HFFc6 (cell line): ENCODE results near the gene DNM2. TPM values are rescaled to one million over a fixed set of nuclear protein-coding genes. Genes with fewer than 3 reads are reported as not detected.

Source experiments
- DNase-seq: peaks from one replicate; pipeline ENCODE4 v3.0.0-alpha.2; 2018
- H3K27ac Mint-ChIP-seq: 2 replicates; pipeline ENCODE4 v1.8.0; 2020; ENCODE audit warnings: mild to moderate bottlenecking, mixed read lengths
- H3K27me3 Mint-ChIP-seq: 2 replicates; pipeline ENCODE4 v1.8.0; 2021; ENCODE audit warnings: mild to moderate bottlenecking, moderate library complexity, mixed read lengths; ENCODE audit not compliant: insufficient read depth
- H3K36me3 Mint-ChIP-seq: 2 replicates; pipeline ENCODE4 v1.8.0; 2021; ENCODE audit warnings: low read depth, mixed read lengths
- H3K4me1 Mint-ChIP-seq: 2 replicates; pipeline ENCODE4 v1.8.0; 2020; ENCODE audit warnings: low read depth, mixed read lengths
- H3K4me3 Mint-ChIP-seq: 2 replicates; pipeline ENCODE4 v1.8.0; 2020; ENCODE audit warnings: mild to moderate bottlenecking, moderate library complexity, mixed read lengths
- H3K9me3 Mint-ChIP-seq: 2 replicates; pipeline ENCODE4 v1.8.0; 2020; ENCODE audit warnings: mild to moderate bottlenecking, mixed read lengths
- total RNA-seq, 6 experiments: library from RNA; stranded (reverse); fragmentation: NEBNext Ultra II Directional; extraction: Animal tissue kit (Norgen Biotek cat#: 25700); gene quantifications; 2 replicates in 1 of 6; 3 replicates in 5 of 6; pipeline ENCODE4 v1.2.3, GENCODE V29; 2021
- TF ChIP-seq, protein P1 (sequence below): fragments of 200-600 bp; sonication (generic); IDR thresholded peaks from 2 replicates; pipeline ENCODE4 v1.5.0; 2021; ENCODE audit warnings: antibody characterized with exemption, mild to moderate bottlenecking

DNM2 gene
- total RNA-seq, 6 experiments from 2014 or later: 91.5 to 122 (median 99.5) TPM

DNA sequence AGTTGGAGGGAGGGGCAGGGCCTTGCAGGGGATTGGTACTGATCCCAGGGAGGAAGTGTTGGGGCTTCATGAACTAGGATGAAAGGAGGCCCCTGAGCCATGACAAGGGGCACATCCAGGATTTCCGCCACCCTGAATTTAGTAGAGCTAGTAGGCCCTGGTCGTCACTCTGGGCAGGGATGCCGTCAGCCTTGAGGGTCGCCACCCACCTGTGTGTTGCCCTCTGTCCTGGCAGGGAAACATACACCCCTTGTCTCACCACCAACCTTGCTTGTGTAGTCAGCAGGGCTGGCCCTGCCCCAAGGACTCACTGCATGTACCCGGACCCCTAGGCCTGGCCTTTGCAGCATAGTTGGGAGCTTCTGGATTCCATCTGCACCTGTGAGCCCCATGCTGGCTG, 26.0 kb upstream of the DNM2 start:
- H3K36me3 Mint-ChIP-seq: peaks cover 22% of the 10 kb centered on the region; the same call in 1 of the 2 replicates
- TF ChIP-seq, protein P1, sequence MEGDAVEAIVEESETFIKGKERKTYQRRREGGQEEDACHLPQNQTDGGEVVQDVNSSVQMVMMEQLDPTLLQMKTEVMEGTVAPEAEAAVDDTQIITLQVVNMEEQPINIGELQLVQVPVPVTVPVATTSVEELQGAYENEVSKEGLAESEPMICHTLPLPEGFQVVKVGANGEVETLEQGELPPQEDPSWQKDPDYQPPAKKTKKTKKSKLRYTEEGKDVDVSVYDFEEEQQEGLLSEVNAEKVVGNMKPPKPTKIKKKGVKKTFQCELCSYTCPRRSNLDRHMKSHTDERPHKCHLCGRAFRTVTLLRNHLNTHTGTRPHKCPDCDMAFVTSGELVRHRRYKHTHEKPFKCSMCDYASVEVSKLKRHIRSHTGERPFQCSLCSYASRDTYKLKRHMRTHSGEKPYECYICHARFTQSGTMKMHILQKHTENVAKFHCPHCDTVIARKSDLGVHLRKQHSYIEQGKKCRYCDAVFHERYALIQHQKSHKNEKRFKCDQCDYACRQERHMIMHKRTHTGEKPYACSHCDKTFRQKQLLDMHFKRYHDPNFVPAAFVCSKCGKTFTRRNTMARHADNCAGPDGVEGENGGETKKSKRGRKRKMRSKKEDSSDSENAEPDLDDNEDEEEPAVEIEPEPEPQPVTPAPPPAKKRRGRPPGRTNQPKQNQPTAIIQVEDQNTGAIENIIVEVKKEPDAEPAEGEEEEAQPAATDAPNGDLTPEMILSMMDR: no peak
- H3K27ac Mint-ChIP-seq: no peak overlapping the region
- peaks cover 17% of the 10 kb centered on the region for H3K4me1 Mint-ChIP-seq
- no peaks in the 10 kb centered on the region; the same call in 1 of the 2 replicates for H3K9me3 Mint-ChIP-seq
- DNase-seq: no peak
- peaks cover 11% of the 10 kb centered on the region for H3K27me3 Mint-ChIP-seq
- H3K4me3 Mint-ChIP-seq: no peak overlapping the region

DNA sequence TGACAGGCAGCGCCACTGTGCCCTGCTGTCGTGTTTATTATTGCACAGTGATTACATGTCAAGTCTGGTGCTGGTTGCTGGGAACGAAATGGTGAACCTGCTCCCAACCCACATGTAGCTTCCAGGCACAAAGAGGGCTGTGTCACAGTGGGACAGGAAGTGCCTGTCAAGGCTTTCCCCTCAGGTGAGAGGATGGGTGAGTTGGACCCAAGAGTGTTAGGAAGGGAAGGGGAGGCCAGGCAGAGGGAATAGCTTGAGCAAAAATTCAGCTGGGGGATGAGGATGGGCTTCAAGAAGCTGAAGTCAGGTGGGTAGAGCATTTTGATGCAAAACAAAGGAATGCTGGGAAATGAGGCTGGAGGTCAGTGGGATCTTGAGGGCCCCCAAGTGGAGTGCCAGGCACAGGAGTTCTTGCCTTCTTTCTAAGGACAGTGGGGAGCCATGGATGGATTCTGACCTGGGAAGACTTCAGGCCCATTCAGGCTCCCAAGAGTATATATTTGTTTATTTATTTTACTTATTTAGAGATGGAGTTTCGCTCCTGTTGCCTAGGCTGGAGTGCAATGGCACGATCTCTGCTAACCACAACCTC, 25.1 kb upstream of the DNM2 start:
- TF ChIP-seq, protein P1: no peak
- no peak for DNase-seq
- Mint-ChIP-seq H3K4me3 (no peak overlapping the region; the same call in 1 of the 2 replicates), H3K27ac (peak overlapping the region; percentile 11; the same call in 1 of the 2 replicates), H3K4me1 (peaks cover 17% of the 10 kb centered on the region), H3K36me3 (peaks cover 22% of the 10 kb centered on the region; the same call in 1 of the 2 replicates), H3K27me3 (peaks cover 11% of the 10 kb centered on the region), H3K9me3 (no peaks in the 10 kb centered on the region; the same call in 1 of the 2 replicates)

DNA sequence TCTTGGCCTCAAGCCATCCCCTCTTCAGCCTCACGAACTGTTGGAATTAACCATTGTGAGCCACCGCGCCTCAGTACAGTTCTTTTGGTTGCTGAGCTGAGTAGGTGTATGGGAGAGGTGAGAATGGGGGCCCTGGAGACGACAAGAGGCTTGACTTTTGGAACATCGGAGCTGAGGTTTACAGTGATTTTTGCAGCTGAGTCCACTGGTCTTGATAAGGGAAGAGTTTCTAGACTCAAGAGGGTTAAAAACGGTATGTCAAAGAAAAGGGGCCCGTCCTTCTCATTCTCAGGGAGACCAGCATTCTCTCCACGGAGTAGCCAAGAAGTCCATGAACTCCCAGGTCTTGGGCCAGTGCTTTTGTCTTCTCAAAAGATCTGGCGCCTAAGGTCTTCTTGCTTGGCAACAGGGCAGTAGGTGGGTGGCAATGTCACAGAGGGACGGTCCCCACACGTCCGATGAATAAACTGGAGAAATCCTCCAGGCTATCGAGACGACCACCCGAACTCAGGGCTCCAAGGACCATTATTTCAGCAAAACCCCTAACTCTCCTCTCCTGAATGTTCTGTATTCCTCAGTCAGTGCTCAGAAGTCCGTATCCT, 23.1 kb upstream of the DNM2 start:
- Mint-ChIP-seq H3K27ac (no peak overlapping the region), H3K4me1 (peaks cover 17% of the 10 kb centered on the region), H3K36me3 (peaks cover 22% of the 10 kb centered on the region; the same call in 1 of the 2 replicates), H3K27me3 (peaks cover 9% of the 10 kb centered on the region; the same call in 1 of the 2 replicates), H3K9me3 (no peaks in the 10 kb centered on the region; the same call in 1 of the 2 replicates), H3K4me3 (no peak overlapping the region; the same call in 1 of the 2 replicates)
- DNase-seq: no peak
- TF ChIP-seq, protein P1: no peak

DNA sequence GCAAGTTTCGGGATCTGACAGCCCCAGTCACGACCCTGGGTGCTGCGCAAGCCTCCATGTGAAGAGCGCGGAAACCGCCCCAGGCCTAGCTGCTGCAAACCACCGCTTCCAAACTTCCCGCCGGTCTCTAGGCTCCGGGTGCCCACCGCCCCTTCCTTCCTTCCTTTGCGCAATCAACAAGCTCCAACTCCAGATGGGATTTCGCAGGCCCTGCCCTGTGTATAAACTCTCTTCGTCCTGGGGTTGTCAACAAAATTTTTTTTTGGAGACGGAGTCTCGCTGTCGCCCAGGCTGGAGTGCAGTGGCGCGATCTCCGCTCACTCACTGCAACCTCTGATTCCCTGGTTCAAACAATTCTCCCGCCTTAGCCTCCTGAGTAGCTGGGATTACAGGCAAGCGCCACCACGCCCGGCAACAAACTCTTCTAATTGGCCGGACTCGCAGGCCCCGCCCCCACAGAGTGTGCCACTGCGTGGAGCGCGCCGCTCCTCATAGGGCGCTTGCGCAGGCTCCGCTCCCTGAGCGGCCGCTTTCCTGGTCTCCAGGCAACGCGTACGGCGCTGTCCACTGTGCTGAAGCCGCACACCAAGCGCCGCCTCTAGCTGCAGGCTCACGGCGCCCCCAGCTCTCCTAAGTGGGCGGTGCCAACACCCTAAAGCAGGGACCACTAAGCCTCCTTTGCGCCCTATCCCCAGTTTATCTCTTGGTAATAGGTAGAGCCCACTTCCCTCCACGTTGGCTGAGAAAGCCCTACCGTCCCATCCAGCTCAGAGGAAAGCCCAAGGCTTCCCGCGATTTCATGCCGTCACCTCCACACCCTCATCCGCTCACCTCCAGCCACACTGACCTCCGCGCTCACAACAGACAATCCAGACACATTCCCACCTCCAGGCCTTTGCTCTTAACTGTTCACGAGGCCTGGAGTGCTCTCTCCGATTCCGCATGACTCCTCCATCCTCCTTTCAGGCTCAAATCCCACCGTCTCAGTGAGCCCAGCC, 22.2 kb upstream of the DNM2 start:
- Mint-ChIP-seq H3K36me3 (peaks cover 15% of the 10 kb centered on the region; the same call in 1 of the 2 replicates), H3K4me3 (peak overlapping the region; percentile 64), H3K4me1 (peaks cover 17% of the 10 kb centered on the region), H3K27me3 (peaks cover 9% of the 10 kb centered on the region; the same call in 1 of the 2 replicates), H3K27ac (peak overlapping the region; percentile 10; the same call in 1 of the 2 replicates), H3K9me3 (no peaks in the 10 kb centered on the region; the same call in 1 of the 2 replicates)
- DNase-seq: peak; percentile 93
- TF ChIP-seq, protein P1: no peak

DNA sequence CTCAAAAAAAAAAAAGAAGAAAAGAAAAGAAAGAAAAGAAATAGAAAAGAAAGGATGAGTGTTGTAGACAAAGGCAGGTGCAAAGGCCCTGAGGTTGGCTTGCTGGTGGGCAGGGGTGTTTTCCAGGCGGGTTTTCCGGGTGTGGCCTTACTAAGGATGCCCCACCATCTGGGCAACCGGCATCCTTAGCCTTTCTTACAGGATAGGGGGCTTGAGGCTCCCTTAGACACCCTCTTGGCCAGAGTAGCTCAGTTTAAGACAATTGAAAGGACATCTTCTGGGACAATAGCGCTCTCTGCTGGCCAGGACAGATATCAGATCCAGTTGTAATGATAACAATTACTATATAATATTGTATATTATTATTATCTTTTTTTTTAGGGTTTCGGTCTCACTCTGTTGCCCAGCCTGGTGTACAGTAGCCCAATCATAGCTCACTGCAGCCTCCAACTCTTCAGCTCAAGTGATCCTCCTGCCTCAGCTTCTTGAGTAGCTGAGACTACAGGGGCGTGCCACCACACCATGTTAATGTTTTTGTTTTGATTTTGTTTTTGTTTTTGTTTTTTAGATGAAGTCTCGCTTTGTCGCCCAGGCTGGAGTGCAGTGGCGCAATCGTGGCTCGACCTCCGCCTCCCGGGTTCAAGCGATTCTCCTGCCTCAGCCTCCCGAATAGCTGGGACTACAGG, 18.1 kb upstream of the DNM2 start:
- H3K4me1 Mint-ChIP-seq: peaks cover 28% of the 10 kb centered on the region
- H3K36me3 Mint-ChIP-seq: no peaks in the 10 kb centered on the region
- H3K27ac Mint-ChIP-seq: no peak overlapping the region
- no peak overlapping the region for H3K4me3 Mint-ChIP-seq
- TF ChIP-seq, protein P1: peak; percentile 89
- peak; percentile 46 for DNase-seq
- H3K9me3 Mint-ChIP-seq: no peaks in the 10 kb centered on the region; the same call in 1 of the 2 replicates
- H3K27me3 Mint-ChIP-seq: peaks cover 7% of the 10 kb centered on the region; the same call in 1 of the 2 replicates
